Esophagus (tissue), 2 donors: ENCODE data around the gene HLA-C. TPM values are rescaled to one million over a fixed set of nuclear protein-coding genes. Genes with fewer than 3 reads are reported as not detected.

Experiments
- H3K27ac ChIP-seq, 2 donors: one replicate each; pipeline ENCODE4 v1.5.1; 2013; ENCODE audit warnings: low read depth in 2 of 2, mild to moderate bottlenecking in 2 of 2, inconsistent platforms in 1 of 2, low read length in 1 of 2, moderate library complexity in 1 of 2
- H3K27me3 ChIP-seq, 2 donors: one replicate each; pipeline ENCODE4 v1.6.1; 2013; ENCODE audit warnings: low read length in 2 of 2, control low read depth in 1 of 2, mild to moderate bottlenecking in 1 of 2; ENCODE audit not compliant: insufficient read depth in 2 of 2, control insufficient read depth in 1 of 2
- H3K36me3 ChIP-seq, 2 donors: one replicate each; pipeline ENCODE4 v1.6.1; 2013; ENCODE audit warnings: low read length in 1 of 2; ENCODE audit not compliant: control insufficient read depth in 2 of 2, insufficient read depth in 2 of 2
- H3K4me1 ChIP-seq, 2 donors: one replicate each; pipeline ENCODE4 v1.6.1; 2013; ENCODE audit warnings: low read length in 1 of 2; ENCODE audit not compliant: control insufficient read depth in 2 of 2, insufficient read depth in 2 of 2
- H3K4me3 ChIP-seq, 2 donors: one replicate each; pipeline ENCODE4 v1.5.1; 2013; ENCODE audit warnings: low read length in 2 of 2, mild to moderate bottlenecking in 2 of 2, low read depth in 1 of 2, moderate library complexity in 1 of 2
- H3K9me3 ChIP-seq, 2 donors: one replicate each; pipeline ENCODE4 v1.6.1; 2013; ENCODE audit warnings: mild to moderate bottlenecking in 2 of 2, low read depth in 1 of 2, low read length in 1 of 2, moderate library complexity in 1 of 2; ENCODE audit not compliant: control insufficient read depth in 2 of 2, insufficient read depth in 1 of 2
- WGBS, 2 donors: extraction: QIAGEN DNeasy Blood & Tissue Kit; methylation state at CpG; one replicate each; pipeline ENCODE4 v1.1.7; 2013; 5-methylcytosine and 5-hydroxymethylcytosine counted together
- polyA plus RNA-seq, 2 donors: library from polyadenylated mRNA; stranded (reverse); fragments of 200-250 nt; gene quantifications; one replicate each; pipeline ENCODE4 v1.2.3, GENCODE V29; 2013
- donor health status: healthy with polysubstance abuse.
- donor health status: Bipolar disorder and iron deficiency.

The HLA-C gene
- polyA plus RNA-seq, 2 donors, result 104 to 121 TPM

DNA sequence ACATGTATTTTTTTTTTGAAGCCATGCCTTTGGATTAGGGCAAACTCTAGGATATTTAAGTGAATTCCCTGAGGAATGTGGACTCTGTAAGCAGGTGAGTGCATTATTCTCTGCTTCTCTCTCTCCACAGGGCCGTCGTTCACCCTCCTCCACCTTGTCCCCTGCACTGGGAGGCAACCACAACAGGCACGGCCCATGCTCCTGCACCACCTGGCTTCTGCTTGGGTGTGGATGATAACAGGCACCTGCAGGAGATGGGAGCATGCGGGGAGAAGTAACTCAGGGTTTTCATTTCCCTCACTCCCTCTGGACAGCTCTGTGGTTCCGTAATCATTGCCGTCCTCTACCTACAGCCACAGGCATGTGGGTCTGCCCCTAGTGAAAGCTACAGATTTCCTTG, 43.4 kb downstream of the HLA-C start:
- Histone ChIP-seq H3K27ac (no peak overlapping the region), H3K4me3 (no peak overlapping the region), H3K27me3 (no peaks in the 10 kb centered on the region), H3K36me3 (no peaks in the 10 kb centered on the region), H3K4me1 (no peaks in the 10 kb centered on the region), H3K9me3 (no peaks in the 10 kb centered on the region)
- 72% methylated on average over 6 of the region's 6 CpGs for WGBS, 2 donors

DNA sequence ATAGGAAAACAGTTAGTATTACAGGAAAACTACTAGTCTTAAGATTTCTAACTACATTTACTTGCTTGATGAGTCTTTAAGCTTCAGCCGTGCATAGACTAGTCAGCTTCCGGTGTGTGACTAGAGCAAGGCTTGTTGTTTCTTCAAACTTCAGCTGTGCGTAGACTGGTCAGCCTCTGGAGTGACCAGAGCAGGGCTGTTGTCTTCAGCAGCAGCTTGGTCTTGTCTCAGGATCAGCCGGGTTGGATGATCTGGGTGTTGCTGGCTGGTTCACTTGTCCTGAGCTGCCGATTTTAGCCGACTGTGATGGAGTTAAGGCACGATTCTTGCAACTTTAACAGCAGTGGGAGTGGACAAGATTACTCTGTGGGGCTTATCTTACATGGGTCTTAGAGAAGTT, 44.7 kb downstream of the HLA-C start:
- 76 to 86% methylated on average over 7 of the region's 7 CpGs for WGBS, 2 donors
- no peaks in the 10 kb centered on the region for H3K4me1 ChIP-seq
- no peaks in the 10 kb centered on the region for H3K9me3 ChIP-seq
- H3K4me3 ChIP-seq, result no peak overlapping the region
- H3K36me3 ChIP-seq, result no peaks in the 10 kb centered on the region
- no peaks in the 10 kb centered on the region for H3K27me3 ChIP-seq
- H3K27ac ChIP-seq, result no peak overlapping the region

DNA sequence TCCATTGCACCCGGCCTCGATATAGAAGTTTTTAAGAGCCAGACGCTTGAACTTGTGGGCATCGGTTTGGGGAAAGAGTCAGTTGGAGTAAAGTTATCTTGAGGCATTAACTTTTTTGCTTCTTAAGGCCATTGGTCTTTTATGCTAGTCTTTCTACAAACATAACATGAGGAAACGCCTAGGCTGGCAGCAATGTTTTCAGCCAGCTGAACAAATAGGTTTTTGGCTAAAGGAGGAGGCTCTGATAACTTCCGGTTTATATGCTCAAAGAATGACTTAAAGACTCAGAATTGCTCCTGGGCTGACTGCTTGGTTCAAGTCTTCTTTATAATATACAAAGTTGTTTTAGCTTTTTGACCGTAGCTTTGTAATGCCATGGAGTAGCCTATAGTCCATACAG, 46.2 kb downstream of the HLA-C start:
- Histone ChIP-seq H3K27me3 (no peaks in the 10 kb centered on the region), H3K4me1 (no peaks in the 10 kb centered on the region), H3K36me3 (no peaks in the 10 kb centered on the region), H3K4me3 (no peak overlapping the region), H3K9me3 (no peaks in the 10 kb centered on the region), H3K27ac (no peak overlapping the region)
- WGBS, 2 donors, result 50 to 54% methylated on average over 7 of the region's 7 CpGs

DNA sequence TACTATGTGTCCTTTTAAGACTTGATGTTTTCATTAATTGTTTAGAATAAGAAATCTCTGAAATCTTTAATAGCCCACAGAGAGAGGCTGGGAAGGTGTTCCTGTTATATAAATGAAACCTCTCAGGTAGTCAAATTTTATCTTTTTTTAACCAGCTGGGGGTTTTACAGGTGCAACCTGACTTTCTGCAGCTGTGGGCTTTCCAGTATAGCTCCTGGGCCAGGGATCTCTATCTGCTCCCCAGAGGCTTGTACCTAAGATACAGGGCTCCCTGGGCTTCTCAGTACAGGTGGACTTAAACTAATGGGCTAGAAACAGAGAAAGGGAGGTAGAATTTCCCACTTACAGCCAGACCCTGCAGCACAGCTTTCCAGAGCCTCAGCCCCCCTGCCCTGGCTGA, 49.4 kb downstream of the HLA-C start:
- Histone ChIP-seq H3K27ac (no peak overlapping the region), H3K36me3 (no peaks in the 10 kb centered on the region), H3K4me1 (no peaks in the 10 kb centered on the region), H3K9me3 (no peaks in the 10 kb centered on the region), H3K4me3 (no peak overlapping the region), H3K27me3 (no peaks in the 10 kb centered on the region)

Other genes with a start within 250 kb of the HLA-C start
- gene C6orf15, start 159.5 kb downstream of the HLA-C start, polyA plus RNA-seq, result under 1 TPM in 1 of 2 donors, not detected in 1; 0.08 TPM
- gene PSORS1C1, start 157.3 kb downstream of the HLA-C start, polyA plus RNA-seq, result 1 to 10 TPM in 1 of 2 donors, under 1 TPM in 1; 1.00 to 4.3 TPM
- under 1 TPM; 0.02 to 0.20 TPM for gene CDSN, start 151.6 kb downstream of the HLA-C start, polyA plus RNA-seq
- under 1 TPM; 0.22 to 0.81 TPM for gene PSORS1C2, start 133.0 kb downstream of the HLA-C start, polyA plus RNA-seq
- gene CCHCR1, start 114.3 kb downstream of the HLA-C start, polyA plus RNA-seq, result 10 to 100 TPM; 10.5 to 15.4 TPM
- 10 to 100 TPM; 10.3 to 11.0 TPM for gene TCF19, start 113.5 kb downstream of the HLA-C start, polyA plus RNA-seq
- gene POU5F1, start 101.4 kb downstream of the HLA-C start, polyA plus RNA-seq, result under 1 TPM; 0.55 to 0.59 TPM
- 100 to 1,000 TPM; 168 to 351 TPM for gene HLA-B, start 85.1 kb upstream of the HLA-C start, polyA plus RNA-seq
- gene MICA, start 131.5 kb upstream of the HLA-C start, polyA plus RNA-seq, result 1 to 10 TPM; 8.8 to 9.9 TPM
- gene MICB, start 226.1 kb upstream of the HLA-C start, polyA plus RNA-seq, result under 1 TPM; 0.29 to 0.77 TPM